HepG2 (cell line): Measurements from ENCODE around the gene ARRDC3. TPM values are rescaled to one million over a fixed set of nuclear protein-coding genes. Genes with fewer than 3 reads are reported as not detected.
A peak's percentile ranks its signal among the peaks of the same experiment; 100 is the strongest.

Experiments
- ATRX ChIP-seq: sonication (generic); formaldehyde crosslinking; IDR thresholded peaks from 2 replicates; pipeline ENCODE4 v1.4.0; 2020; ENCODE audit warnings: missing genetic modification reagents, borderline replicate concordance
- BCL6 ChIP-seq: IDR thresholded peaks from 2 replicates; pipeline ENCODE4 v1.6.1; 2016; ENCODE audit warnings: missing genetic modification reagents, missing compliant biosample characterization
- BCLAF1 ChIP-seq: fragments of 450-650 bp; IDR thresholded peaks from 2 replicates; pipeline ENCODE4 v1.6.1; 2017; ENCODE audit warnings: mild to moderate bottlenecking
- CCAR2 ChIP-seq: fragments of 200-400 bp; formaldehyde crosslinking; optimal IDR thresholded peaks from 2 replicates; pipeline ENCODE3; 2018; ENCODE audit warnings: low read depth, mild to moderate bottlenecking, low read length, moderate library complexity
- ELF3 ChIP-seq: IDR thresholded peaks from 2 replicates; pipeline ENCODE4 v1.6.1; 2016; ENCODE audit warnings: missing genetic modification reagents, missing compliant biosample characterization
- FOXJ3 ChIP-seq: sonication (generic); formaldehyde crosslinking; IDR thresholded peaks from 2 replicates; pipeline ENCODE4 v1.4.0; 2020; ENCODE audit warnings: missing genetic modification reagents, mild to moderate bottlenecking, borderline replicate concordance
- HBP1 ChIP-seq: IDR thresholded peaks from 2 replicates; pipeline ENCODE4 v1.6.1; 2016; ENCODE audit warnings: low read depth, control low read depth
- POLR2G ChIP-seq: fragments of 200-400 bp; formaldehyde crosslinking; IDR thresholded peaks from 2 replicates; pipeline ENCODE4 v1.6.1; 2018; ENCODE audit warnings: mild to moderate bottlenecking, low read depth, low read length, moderate library complexity
- REST ChIP-seq, 2 experiments: IDR thresholded peaks; 2 replicates each; pipeline ENCODE4 v1.6.1; 2011 to 2012; ENCODE audit warnings: low read length in 2 of 2, borderline replicate concordance in 1 of 2, low read depth in 1 of 2, mild to moderate bottlenecking in 1 of 2, moderate library complexity in 1 of 2
- SIN3A ChIP-seq: IDR thresholded peaks from 2 replicates; pipeline ENCODE4 v1.6.1; 2011; ENCODE audit warnings: low read depth, mild to moderate bottlenecking, control low read depth, low read length, borderline replicate concordance
- TFDP2 ChIP-seq: sonication (generic); formaldehyde crosslinking; IDR thresholded peaks from 2 replicates; pipeline ENCODE4 v1.4.0; 2020; ENCODE audit warnings: missing genetic modification reagents
- TGIF2 ChIP-seq: IDR thresholded peaks from 2 replicates; pipeline ENCODE4 v1.6.1; 2016; ENCODE audit warnings: control low read depth, missing compliant biosample characterization
- ZBTB25 ChIP-seq: IDR thresholded peaks from 2 replicates; pipeline ENCODE4 v1.6.1; 2018; ENCODE audit warnings: missing genetic modification reagents
- ZFP82 ChIP-seq: sonication (generic); formaldehyde crosslinking; IDR thresholded peaks from 2 replicates; pipeline ENCODE4 v1.5.1; 2020; ENCODE audit warnings: mild to moderate bottlenecking, missing genetic modification reagents, borderline replicate concordance
- ZNF563 ChIP-seq: sonication (generic); formaldehyde crosslinking; IDR thresholded peaks from 2 replicates; pipeline ENCODE4 v1.8.0; 2022; ENCODE audit warnings: mild to moderate bottlenecking, moderate library complexity, missing genetic modification reagents
- ZNF564 ChIP-seq: sonication (generic); formaldehyde crosslinking; IDR thresholded peaks from 2 replicates; pipeline ENCODE4 v1.8.1; 2023; ENCODE audit warnings: mild to moderate bottlenecking, missing genetic modification reagents
- ZNF672 ChIP-seq: sonication (generic); formaldehyde crosslinking; IDR thresholded peaks from 2 replicates; pipeline ENCODE4 v1.8.1; 2022; ENCODE audit warnings: missing genetic modification reagents
- polyA plus RNA-seq, 8 experiments: library from polyadenylated mRNA; depleted of rRNA in 3 of 8; stranded (reverse) in 7 of 8; unstranded in 1 of 8; fragments of >200 nt; fragmentation: Illumina TruSeq in 4 of 8; extraction: Trizol in 4 of 8; gene quantifications; 2 replicates each; pipeline versions ENCODE4 v1.2.1 to v1.2.3, GENCODE V29; 2011 to 2016; ENCODE audit warnings: low read depth in 4 of 8, missing spikeins in 1 of 8, mixed read lengths in 1 of 8; ENCODE audit not compliant: insufficient read depth in 1 of 8
- total RNA-seq, 5 experiments: library from RNA; depleted of rRNA; stranded (reverse); fragments of >200 nt; fragmentation: Illumina TruSeq; extraction: Trizol; gene quantifications; 2 replicates each; pipeline ENCODE4 v1.2.3, GENCODE V29; 2016; ENCODE audit warnings: low read depth in 1 of 5

Gene ARRDC3
- total and polyA plus RNA-seq, 2 of the 13 experiments (the other 11 are each of a cell fraction or from before 2014, with no cell fraction given): 3.4 to 24.4 TPM

- TF ChIP-seq REST (IDR thresholded peaks at IDR 0.05; ENCODE audit: borderline replicate concordance in 1 of 2, low read depth in 1 of 2, low read length in 2 of 2): peak in 1 of 2 experiments; percentile 35; a peak in 1 of 4 replicates
- peak; percentile 70; the same call in 1 of the 2 replicates for TF ChIP-seq HBP1 (CRISPR knock-in tag)
- peak; percentile 46 for TF ChIP-seq TFDP2 (CRISPR knock-in tag)
- TF ChIP-seq BCL6 (CRISPR knock-in tag): 0 out of 2 replicates have a peak, but pooled peaks have one; percentile 20
- 0 out of 2 replicates have a peak, but pooled peaks have one; percentile 38 for TF ChIP-seq ZNF563
- TF ChIP-seq POLR2G: peak; percentile 75
- TF ChIP-seq ZFP82: no peak
- TF ChIP-seq ATRX (CRISPR knock-in tag): no peak
- 0 out of 2 replicates have a peak, but pooled peaks have one; percentile 35 for TF ChIP-seq ZBTB25 (CRISPR knock-in tag)
- TF ChIP-seq CCAR2: no peak
- TF ChIP-seq FOXJ3 (CRISPR knock-in tag): peak; percentile 68; the same call in 1 of the 2 replicates
- no peak for TF ChIP-seq BCLAF1
- 0 out of 2 replicates have a peak, but pooled peaks have one; percentile 58 for TF ChIP-seq ZNF564 (CRISPR knock-in tag)
- TF ChIP-seq TGIF2 (CRISPR knock-in tag): 0 out of 2 replicates have a peak, but pooled peaks have one; percentile 38
- peak; percentile 29; the same call in 1 of the 2 replicates for TF ChIP-seq ELF3 (CRISPR knock-in tag)
- TF ChIP-seq ZNF672 (CRISPR knock-in tag): no peak
- peak; percentile 40; the same call in 1 of the 2 replicates for TF ChIP-seq SIN3A
Measured at GRCh38 chr5:91379914-91380490, 3.1 kb downstream of the ARRDC3 start (continued).
